Measurements from ENCODE around the gene C14orf93.
"Not testable (repeated sequence)": the region's sequence is repeated elsewhere in the genome, so short reads cannot be mapped to it uniquely, and the experiment has no call there.

C14orf93 gene

GRCh38 chr14:22971152-22971551 is 38.8 kb downstream of the C14orf93 start:
- no peak for DNase-seq

GRCh38 chr14:22966783-22967269 is 43.1 kb downstream of the C14orf93 start:
- DNase-seq, result no peak

- DNase-seq, result not testable (repeated sequence)
These were observed 43.8 kb downstream of the C14orf93 start for GRCh38 chr14:22965916-22966782.

- no peak for DNase-seq
These were observed 47.8 kb downstream of the C14orf93 start for GRCh38 chr14:22962061-22962676.

- no peak for DNase-seq
These were observed 54.0 kb downstream of the C14orf93 start for GRCh38 chr14:22955702-22956569.

- no peak for DNase-seq
These were observed 57.5 kb downstream of the C14orf93 start for GRCh38 chr14:22952418-22952817.

GRCh38 chr14:22951795-22952194 is 58.1 kb downstream of the C14orf93 start:
- not testable (repeated sequence) for DNase-seq

GRCh38 chr14:22945642-22946041 is 64.3 kb downstream of the C14orf93 start:
- DNase-seq, result no peak

- no peak for DNase-seq
These were observed 70.3 kb downstream of the C14orf93 start for GRCh38 chr14:22939684-22940083.
